Measurements from ENCODE around the gene SSTR4.

SSTR4 gene

GRCh38 chr20:23047001-23047737, 12.1 kb downstream of the SSTR4 start:
- no peak for FAIRE-seq
- no peak for TF ChIP-seq TAF1 (IDR thresholded peaks at IDR 0.05; ENCODE audit: borderline replicate concordance, low read depth, low read length)
- no peak for TF ChIP-seq POLR2A (IDR thresholded peaks at IDR 0.05; ENCODE audit: low read depth, low read length)
- TF ChIP-seq POLR2AphosphoS5 (IDR thresholded peaks at IDR 0.05; ENCODE audit: low read depth, low read length): no peak
- no peak for DNase-seq (ENCODE audit: insufficient read length)

DNA sequence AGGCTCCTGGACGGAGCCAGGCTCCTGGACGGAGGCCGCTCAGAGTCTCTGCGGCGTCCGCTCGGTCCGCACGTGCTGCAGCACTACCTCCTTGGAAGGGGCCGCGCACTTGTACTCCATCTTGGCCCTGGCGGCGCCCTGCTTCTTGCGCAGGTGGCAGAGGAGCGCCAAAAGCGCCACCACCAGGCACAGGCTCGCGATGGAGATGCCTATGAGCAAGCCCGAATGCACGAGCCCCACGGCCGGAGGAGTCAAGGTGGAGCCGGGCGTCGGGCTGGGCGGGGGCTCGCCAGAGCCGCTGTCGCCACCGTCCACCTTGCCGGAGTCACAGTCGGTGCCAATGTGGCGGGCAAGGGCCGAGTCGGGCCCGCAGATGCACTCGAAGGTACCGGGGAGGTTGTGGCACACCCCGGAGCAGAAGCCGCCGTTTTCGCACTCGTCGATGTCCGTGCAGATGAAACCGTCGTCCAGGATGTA, 12.7 kb downstream of the SSTR4 start:
- FAIRE-seq (no peak), DNase-seq (ENCODE audit: insufficient read length) (no peak)
- TF ChIP-seq POLR2A (IDR thresholded peaks at IDR 0.05; ENCODE audit: low read depth, low read length): no peak
- no peak for TF ChIP-seq TAF1 (IDR thresholded peaks at IDR 0.05; ENCODE audit: borderline replicate concordance, low read depth, low read length)
- no peak for TF ChIP-seq POLR2AphosphoS5 (IDR thresholded peaks at IDR 0.05; ENCODE audit: low read depth, low read length)

GRCh38 chr20:23048283-23049200, 13.4 kb downstream of the SSTR4 start:
- no peak for TF ChIP-seq POLR2A (IDR thresholded peaks at IDR 0.05; ENCODE audit: low read depth, low read length)
- no peak for TF ChIP-seq POLR2AphosphoS5 (IDR thresholded peaks at IDR 0.05; ENCODE audit: low read depth, low read length)
- no peak for TF ChIP-seq TAF1 (IDR thresholded peaks at IDR 0.05; ENCODE audit: borderline replicate concordance, low read depth, low read length)
- no peak for DNase-seq (ENCODE audit: insufficient read length)

GRCh38 chr20:23049201-23050075, 14.3 kb downstream of the SSTR4 start, which contains the start of gene THBD:
THBD (minus strand) TSS chr20:23049672; CDS start chr20:23049504, 168 bp downstream.
- FAIRE-seq (no peak), DNase-seq (ENCODE audit: insufficient read length) (no peak)
- TF ChIP-seq POLR2AphosphoS5 (IDR thresholded peaks at IDR 0.05; ENCODE audit: low read depth, low read length) (no peak), TAF1 (IDR thresholded peaks at IDR 0.05; ENCODE audit: borderline replicate concordance, low read depth, low read length) (no peak), POLR2A (IDR thresholded peaks at IDR 0.05; ENCODE audit: low read depth, low read length) (no peak)

More at GRCh38 chr20:23048283-23049200, 13.4 kb downstream of the SSTR4 start:
- no peak for FAIRE-seq

- TF ChIP-seq POLR2A (IDR thresholded peaks at IDR 0.05; ENCODE audit: low read depth, low read length) (no peak), POLR2AphosphoS5 (IDR thresholded peaks at IDR 0.05; ENCODE audit: low read depth, low read length) (no peak), TAF1 (IDR thresholded peaks at IDR 0.05; ENCODE audit: borderline replicate concordance, low read depth, low read length) (no peak)
- DNase-seq (ENCODE audit: insufficient read length) (no peak), FAIRE-seq (no peak)
These were observed 15.1 kb downstream of the SSTR4 start for GRCh38 chr20:23050076-23050838.

DNA sequence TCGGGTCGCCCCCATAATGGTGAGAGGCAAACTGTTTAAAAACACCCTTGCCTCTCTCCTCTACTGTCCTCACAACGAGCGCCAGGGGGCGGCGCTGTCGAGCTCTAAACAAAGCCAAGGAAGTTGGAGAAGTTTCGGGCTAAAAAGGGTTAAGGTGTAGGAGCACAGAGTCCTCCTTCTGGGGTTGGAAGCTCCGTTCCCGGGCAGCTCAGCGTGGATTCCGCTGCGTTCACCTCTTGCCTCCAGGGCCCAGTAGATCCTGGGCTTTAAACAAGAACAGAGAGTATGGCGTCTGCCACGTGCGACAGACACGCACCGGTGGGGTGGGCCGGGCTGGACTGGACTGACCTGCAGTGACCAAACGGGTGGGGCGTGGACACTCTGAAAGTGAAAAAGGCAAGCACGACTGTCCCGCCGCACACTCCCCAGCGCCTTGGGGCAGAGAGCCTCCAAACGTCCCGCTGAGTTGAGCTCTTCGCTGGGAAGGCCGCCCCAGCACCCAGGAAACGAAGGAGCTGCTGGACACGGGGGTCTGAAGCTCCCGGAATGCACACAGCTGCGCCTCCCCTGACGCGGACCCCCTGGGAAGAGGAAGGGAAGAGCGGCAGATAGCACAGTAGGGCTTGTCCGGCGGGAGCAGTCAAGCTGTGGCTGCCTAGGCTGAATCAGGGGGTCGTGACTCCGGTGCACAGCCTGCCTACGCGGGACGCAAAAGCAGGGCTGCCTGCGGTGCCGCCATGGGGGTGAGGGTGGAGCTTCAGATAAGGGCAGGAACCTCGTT, 15.9 kb downstream of the SSTR4 start:
- FAIRE-seq (no peak), DNase-seq (ENCODE audit: insufficient read length) (no peak)
- TF ChIP-seq POLR2A (IDR thresholded peaks at IDR 0.05; ENCODE audit: low read depth, low read length): no peak
- TF ChIP-seq POLR2AphosphoS5 (IDR thresholded peaks at IDR 0.05; ENCODE audit: low read depth, low read length): no peak
- TF ChIP-seq TAF1 (IDR thresholded peaks at IDR 0.05; ENCODE audit: borderline replicate concordance, low read depth, low read length): no peak

GRCh38 chr20:23052904-23053303, 17.8 kb downstream of the SSTR4 start:
- FAIRE-seq (no peak), DNase-seq (ENCODE audit: insufficient read length) (no peak)
- no peak for TF ChIP-seq TAF1 (IDR thresholded peaks at IDR 0.05; ENCODE audit: borderline replicate concordance, low read depth, low read length)
- TF ChIP-seq POLR2A (IDR thresholded peaks at IDR 0.05; ENCODE audit: low read depth, low read length): no peak
- no peak for TF ChIP-seq POLR2AphosphoS5 (IDR thresholded peaks at IDR 0.05; ENCODE audit: low read depth, low read length)

DNA sequence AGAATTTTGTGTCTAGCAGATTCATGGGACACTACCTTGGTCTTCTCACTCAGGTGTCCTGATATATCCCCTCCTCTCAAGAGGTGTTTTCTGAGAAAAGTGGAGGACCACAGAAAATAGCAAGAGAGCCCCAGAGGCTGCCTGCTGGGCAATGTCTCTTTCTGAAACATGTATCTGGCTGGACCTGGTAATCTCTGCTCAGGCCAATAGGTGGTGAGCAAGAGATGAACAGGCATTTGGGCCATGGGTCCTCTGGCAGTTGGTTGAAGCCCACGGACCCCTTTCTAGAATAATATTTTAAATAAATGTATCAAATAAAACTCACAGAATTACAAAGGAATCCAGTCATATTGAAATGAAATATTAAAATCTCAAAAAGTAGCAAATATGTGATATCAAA, 23.1 kb downstream of the SSTR4 start:
- DNase-seq (ENCODE audit: insufficient read length): no peak
- no peak for FAIRE-seq
- TF ChIP-seq POLR2A (IDR thresholded peaks at IDR 0.05; ENCODE audit: low read depth, low read length) (no peak), POLR2AphosphoS5 (IDR thresholded peaks at IDR 0.05; ENCODE audit: low read depth, low read length) (no peak), TAF1 (IDR thresholded peaks at IDR 0.05; ENCODE audit: borderline replicate concordance, low read depth, low read length) (no peak)

DNA sequence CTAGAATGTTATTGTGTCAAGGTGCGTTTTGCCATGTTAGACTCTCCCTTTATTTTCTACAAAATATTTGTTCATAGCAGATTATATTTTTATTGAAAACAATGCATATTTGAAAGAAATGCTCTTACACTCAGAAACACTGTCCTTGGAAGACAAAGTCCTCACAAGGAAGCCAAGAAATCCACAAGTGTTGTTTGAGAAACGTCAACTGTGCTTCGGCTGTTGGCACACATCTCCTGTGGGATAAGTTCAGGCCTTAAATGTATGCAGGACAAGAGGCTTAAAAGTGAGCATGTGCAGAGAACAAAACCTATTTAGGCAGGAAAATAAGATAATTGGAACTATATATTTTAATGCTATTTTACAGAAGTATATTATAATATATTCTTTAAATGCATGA, 23.9 kb downstream of the SSTR4 start:
- DNase-seq (ENCODE audit: insufficient read length) (no peak), FAIRE-seq (no peak)
- TF ChIP-seq TAF1 (IDR thresholded peaks at IDR 0.05; ENCODE audit: borderline replicate concordance, low read depth, low read length) (no peak), POLR2AphosphoS5 (IDR thresholded peaks at IDR 0.05; ENCODE audit: low read depth, low read length) (no peak), POLR2A (IDR thresholded peaks at IDR 0.05; ENCODE audit: low read depth, low read length) (no peak)
